MM.1S (cell line): ENCODE data around the gene WDR74.

Experiments
- CTCF ChIP-seq: fragments of 300-600 bp; sonication (generic); IDR thresholded peaks from 2 replicates; pipeline ENCODE4 v1.5.1; 2016; ENCODE audit warnings: antibody characterized with exemption, low read length, mixed read lengths
- EZH2 ChIP-seq: fragments of 300-600 bp; sonication (generic); optimal IDR thresholded peaks from 2 replicates; pipeline ENCODE3; 2017; ENCODE audit warnings: low read depth, mild to moderate bottlenecking, antibody characterized with exemption, low read length, mixed read lengths
- EZH2phosphoT487 ChIP-seq: fragments of 300-600 bp; sonication (generic); IDR thresholded peaks from 2 replicates; pipeline ENCODE4 v1.6.1; 2018; ENCODE audit warnings: antibody characterized with exemption, low read length

GRCh38 chr11:62852523-62853188 lies 13.3 kb upstream of the WDR74 start:
- TF ChIP-seq EZH2phosphoT487: no peak
- no peak for TF ChIP-seq CTCF
- TF ChIP-seq EZH2: no peak
